ENCODE measurements around the gene SPRED3.

SPRED3 gene

GRCh38 chr19:38355728-38356725 lies 32.5 kb upstream of the SPRED3 start:
- no peak for TF ChIP-seq EZH2 (IDR thresholded peaks at IDR 0.05; ENCODE audit: borderline replicate concordance, low read depth, low read length, severe bottlenecking)
- Histone ChIP-seq H3K4me2 (ENCODE audit: insufficient read depth, low read length) (no peak overlapping the region), H3K9ac (ENCODE audit: low read depth, low read length) (no peak overlapping the region), H3K79me2 (ENCODE audit: insufficient read depth, low read length) (no peaks in the 10 kb centered on the region), H3K9me3 (ENCODE audit: insufficient read depth, low read length, severe bottlenecking) (no peaks in the 10 kb centered on the region), H2AFZ (ENCODE audit: low read depth, low read length) (no peak overlapping the region), H3K27me3 (ENCODE audit: insufficient read depth, low read length, poor library complexity) (peaks cover 4% of the 10 kb centered on the region), H4K20me1 (ENCODE audit: insufficient read depth, low read length) (no peaks in the 10 kb centered on the region; the same call in 1 of the 2 replicates), H3K27ac (ENCODE audit: low read length) (no peak overlapping the region), H3K4me3 (ENCODE audit: low read depth in 1 of 2, low read length in 2 of 2) (no peak overlapping the region), H3K36me3 (ENCODE audit: insufficient read depth, low read length) (no peaks in the 10 kb centered on the region), H3K4me1 (ENCODE audit: insufficient read depth, low read length) (no peaks in the 10 kb centered on the region)
- DNase-seq (no peak), ATAC-seq (ENCODE audit: insufficient read depth, low read depth) (no peak)

- H3K4me2 ChIP-seq (ENCODE audit: insufficient read depth, low read length), result no peak overlapping the region
- H3K79me2 ChIP-seq (ENCODE audit: insufficient read depth, low read length), result no peaks in the 10 kb centered on the region
- H3K4me1 ChIP-seq (ENCODE audit: insufficient read depth, low read length), result no peaks in the 10 kb centered on the region
- DNase-seq, result no peak
- H2AFZ ChIP-seq (ENCODE audit: low read depth, low read length), result no peak overlapping the region
- H3K9ac ChIP-seq (ENCODE audit: low read depth, low read length), result no peak overlapping the region
- H3K9me3 ChIP-seq (ENCODE audit: insufficient read depth, low read length, severe bottlenecking), result no peaks in the 10 kb centered on the region
- H3K4me3 ChIP-seq (ENCODE audit: low read depth in 1 of 2, low read length in 2 of 2), result no peak overlapping the region
- H3K27ac ChIP-seq (ENCODE audit: low read length), result no peak overlapping the region
- TF ChIP-seq EZH2 (IDR thresholded peaks at IDR 0.05; ENCODE audit: borderline replicate concordance, low read depth, low read length, severe bottlenecking) (no peak), CTCF (IDR thresholded peaks at IDR 0.05; ENCODE audit: borderline replicate concordance, extremely low read depth, low read length, poor library complexity, severe bottlenecking) (no peak)
- no peaks in the 10 kb centered on the region; the same call in 1 of the 2 replicates for H4K20me1 ChIP-seq (ENCODE audit: insufficient read depth, low read length)
- no peaks in the 10 kb centered on the region for H3K36me3 ChIP-seq (ENCODE audit: insufficient read depth, low read length)
- H3K27me3 ChIP-seq (ENCODE audit: insufficient read depth, low read length, poor library complexity), result peaks cover 4% of the 10 kb centered on the region
- no peak; the same call in 2 of the 3 replicates for ATAC-seq (ENCODE audit: insufficient read depth, low read depth)
Observed at GRCh38 chr19:38358071-38358470, 30.4 kb upstream of the SPRED3 start.

GRCh38 chr19:38359242-38360021 lies 29.1 kb upstream of the SPRED3 start:
- Histone ChIP-seq H3K27me3 (ENCODE audit: insufficient read depth, low read length, poor library complexity) (peaks cover 4% of the 10 kb centered on the region), H3K9me3 (ENCODE audit: insufficient read depth, low read length, severe bottlenecking) (no peaks in the 10 kb centered on the region), H3K9ac (ENCODE audit: low read depth, low read length) (no peak overlapping the region), H4K20me1 (ENCODE audit: insufficient read depth, low read length) (no peaks in the 10 kb centered on the region; the same call in 1 of the 2 replicates), H3K4me1 (ENCODE audit: insufficient read depth, low read length) (no peaks in the 10 kb centered on the region), H3K27ac (ENCODE audit: low read length) (no peak overlapping the region), H3K4me3 (ENCODE audit: low read depth in 1 of 2, low read length in 2 of 2) (no peak overlapping the region), H3K36me3 (ENCODE audit: insufficient read depth, low read length) (no peaks in the 10 kb centered on the region), H3K4me2 (ENCODE audit: insufficient read depth, low read length) (no peak overlapping the region), H2AFZ (ENCODE audit: low read depth, low read length) (no peak overlapping the region), H3K79me2 (ENCODE audit: insufficient read depth, low read length) (no peaks in the 10 kb centered on the region)
- TF ChIP-seq EZH2 (IDR thresholded peaks at IDR 0.05; ENCODE audit: borderline replicate concordance, low read depth, low read length, severe bottlenecking) (no peak), CTCF (IDR thresholded peaks at IDR 0.05; ENCODE audit: borderline replicate concordance, extremely low read depth, low read length, poor library complexity, severe bottlenecking) (no peak)
- no peak for DNase-seq
- ATAC-seq (ENCODE audit: insufficient read depth, low read depth), result no peak

Measured in DND-41 (cell line).